GM23338 (cell line): ENCODE data around the gene CDC25C. TPM values are rescaled to one million over a fixed set of nuclear protein-coding genes. Genes with fewer than 3 reads are reported as not detected.

Experiments used
- ATAC-seq: fragments of 200-7000 bp; cut with Tn5 transposase; 3 replicates; pipeline ENCODE4 v1.9.1; 2020
- DNase-seq: peaks from one replicate; pipeline ENCODE4 v3.0.0-alpha.2; 2015; ENCODE audit warnings: low spot score
- H2AFZ ChIP-seq: fragments of 200-600 bp; sonication (generic); 2 replicates; pipeline ENCODE4 v1.8.0; 2016; ENCODE audit warnings: antibody characterized with exemption, mild to moderate bottlenecking, moderate library complexity
- H3F3A ChIP-seq: fragments of 200-600 bp; sonication (generic); replicated peaks from 2 replicates; pipeline ENCODE4 v1.8.0; 2017; ENCODE audit warnings: antibody characterized with exemption, mixed run types, low read depth
- H3K27ac ChIP-seq: fragments of 200-600 bp; sonication (generic); 2 replicates; pipeline ENCODE4 v1.6.1; 2016; ENCODE audit warnings: low read depth
- H3K27me3 ChIP-seq: fragments of 200-600 bp; sonication (generic); 2 replicates; pipeline ENCODE4 v1.8.0; 2016; ENCODE audit warnings: mild to moderate bottlenecking, mixed run types, moderate library complexity; ENCODE audit not compliant: insufficient read depth
- H3K36me3 ChIP-seq: fragments of 200-600 bp; sonication (generic); 2 replicates; pipeline ENCODE4 v1.8.0; 2016; ENCODE audit warnings: mild to moderate bottlenecking; ENCODE audit not compliant: insufficient read depth
- H3K4me1 ChIP-seq: fragments of 200-600 bp; sonication (generic); 2 replicates; pipeline ENCODE4 v1.8.0; 2016; ENCODE audit warnings: mild to moderate bottlenecking, moderate library complexity; ENCODE audit not compliant: insufficient read depth
- H3K4me2 ChIP-seq: fragments of 200-600 bp; sonication (generic); 2 replicates; pipeline ENCODE4 v1.7.1; 2017; ENCODE audit warnings: mixed run types
- H3K4me3 ChIP-seq: fragments of 200-600 bp; sonication (generic); 2 replicates; pipeline ENCODE4 v1.6.1; 2016; ENCODE audit warnings: mixed run types
- H3K79me2 ChIP-seq: fragments of 200-600 bp; sonication (generic); replicated peaks from 2 replicates; pipeline ENCODE4 v1.8.0; 2017; ENCODE audit warnings: mild to moderate bottlenecking; ENCODE audit not compliant: insufficient read depth
- H3K9me2 ChIP-seq: fragments of 200-600 bp; sonication (generic); 2 replicates; pipeline ENCODE4 v1.8.0; 2017; ENCODE audit not compliant: insufficient read depth
- H4K20me1 ChIP-seq: fragments of 200-600 bp; sonication (generic); replicated peaks from 2 replicates; pipeline ENCODE4 v1.8.0; 2017; ENCODE audit warnings: mild to moderate bottlenecking; ENCODE audit not compliant: insufficient read depth
- H3K27ac Mint-ChIP-seq: 2 replicates; pipeline ENCODE4 v1.8.0; 2020; ENCODE audit warnings: inconsistent platforms, mild to moderate bottlenecking, moderate library complexity, mixed read lengths
- H3K27me3 Mint-ChIP-seq: 3 replicates; pipeline ENCODE4 v1.8.0; 2022; ENCODE audit warnings: low read depth, mild to moderate bottlenecking, moderate library complexity, mixed read lengths, inconsistent platforms; ENCODE audit not compliant: insufficient read depth, poor library complexity
- H3K36me3 Mint-ChIP-seq: 3 replicates; pipeline ENCODE4 v1.8.0; 2021; ENCODE audit warnings: low read depth, mild to moderate bottlenecking, inconsistent platforms, moderate library complexity, mixed read lengths
- H3K4me1 Mint-ChIP-seq: 3 replicates; pipeline ENCODE4 v1.8.0; 2020; ENCODE audit warnings: mild to moderate bottlenecking, inconsistent platforms, mixed read lengths
- H3K4me3 Mint-ChIP-seq: 3 replicates; pipeline ENCODE4 v1.8.0; 2021; ENCODE audit warnings: moderate library complexity, mild to moderate bottlenecking, inconsistent platforms, mixed read lengths
- H3K9me3 Mint-ChIP-seq: 3 replicates; pipeline ENCODE4 v1.8.0; 2020; ENCODE audit warnings: moderate library complexity, mild to moderate bottlenecking, inconsistent platforms, mixed read lengths
- CREB1 ChIP-seq: fragments of 250-450 bp; sonication (Bioruptor Pico); IDR thresholded peaks from 2 replicates; pipeline ENCODE4 v1.5.0; 2020; ENCODE audit warnings: low read depth, mild to moderate bottlenecking, moderate library complexity
- CTCF ChIP-seq, 2 experiments: fragments of 200-600 bp in 1 of 2; sonication (generic) in 1 of 2; conservative IDR thresholded peaks; 2 replicates each; pipeline versions ENCODE4 v1.5.1 to v1.6.1; 2016 to 2017; ENCODE audit warnings: antibody characterized with exemption in 2 of 2, low read depth in 2 of 2, mild to moderate bottlenecking in 2 of 2, moderate library complexity in 1 of 2
- ETS1 ChIP-seq: IDR thresholded peaks from 2 replicates; pipeline ENCODE4 v1.6.1; 2016; ENCODE audit warnings: antibody characterized with exemption
- EZH2 ChIP-seq: fragments of 200-600 bp; sonication (generic); IDR thresholded peaks from one replicate; pipeline ENCODE4 v1.8.0; 2017; ENCODE audit warnings: antibody characterized with exemption, mild to moderate bottlenecking, low read depth; ENCODE audit not compliant: unreplicated experiment
- EZH2phosphoT487 ChIP-seq: fragments of 200-600 bp; sonication (generic); IDR thresholded peaks from one replicate; pipeline ENCODE4 v1.8.1; 2018; ENCODE audit warnings: antibody characterized with exemption; ENCODE audit not compliant: unreplicated experiment
- NANOG ChIP-seq: IDR thresholded peaks from 2 replicates; pipeline ENCODE4 v1.6.1; 2016; ENCODE audit warnings: antibody characterized with exemption, borderline replicate concordance
- ZNF114 ChIP-seq: fragments of 250-450 bp; sonication (Bioruptor Pico); IDR thresholded peaks from 2 replicates; pipeline ENCODE4 v1.5.0; 2020; ENCODE audit warnings: mild to moderate bottlenecking, moderate library complexity
- ZNF331 ChIP-seq: fragments of 250-450 bp; sonication (Bioruptor Pico); IDR thresholded peaks from 2 replicates; pipeline ENCODE4 v1.5.0; 2020; ENCODE audit warnings: low read depth, mild to moderate bottlenecking, moderate library complexity
- ZNF462 ChIP-seq: fragments of 250-450 bp; sonication (Bioruptor Pico); IDR thresholded peaks from 2 replicates; pipeline ENCODE4 v1.5.0; 2020; ENCODE audit warnings: mild to moderate bottlenecking, moderate library complexity
- polyA plus RNA-seq: library from polyadenylated mRNA; unstranded; fragments of >200 nt; fragmentation: Nextera tagmentation; extraction: Ambion mirVana; gene quantifications from 2 replicates; pipeline ENCODE4 v1.2.1, GENCODE V29; 2016
- total RNA-seq: library from RNA; depleted of rRNA; stranded (reverse); fragments of >200 nt; shearing (Covaris generic); gene quantifications from 2 replicates; pipeline ENCODE4 v1.2.3, GENCODE V29; 2014

The CDC25C gene
- total and polyA plus RNA-seq, 2 experiments from 2014 or later, result 20.9 to 25.6 TPM

- Mint-ChIP-seq H3K27ac (no peak overlapping the region), H3K4me1 (peaks cover 23% of the 10 kb centered on the region), H3K36me3 (no peaks in the 10 kb centered on the region), H3K9me3 (no peaks in the 10 kb centered on the region), H3K4me3 (peak overlapping the region; percentile 71), H3K27me3 (peaks cover 40% of the 10 kb centered on the region)
- Histone ChIP-seq H3K79me2 (no peaks in the 10 kb centered on the region), H4K20me1 (no peaks in the 10 kb centered on the region; the same call in 1 of the 2 replicates), H3K36me3 (no peaks in the 10 kb centered on the region), H3K4me3 (peak overlapping the region; percentile 79), H3K27me3 (peaks cover 51% of the 10 kb centered on the region), H3K4me2 (peak overlapping the region; percentile 95), H3F3A (peaks cover 9% of the 10 kb centered on the region; the same call in 1 of the 2 replicates), H3K4me1 (peaks cover 9% of the 10 kb centered on the region), H2AFZ (peak overlapping the region; percentile 100), H3K9me2 (no peaks in the 10 kb centered on the region), H3K27ac (no peak overlapping the region)
- DNase-seq (peak; percentile 72), ATAC-seq (peak; percentile 92)
- peak; percentile 52 for TF ChIP-seq EZH2
- TF ChIP-seq EZH2phosphoT487, result no peak
These were observed 89.7 kb downstream of the CDC25C start for GRCh38 chr5:138241688-138242571.

- Histone ChIP-seq H4K20me1 (no peaks in the 10 kb centered on the region; the same call in 1 of the 2 replicates), H3K4me2 (no peak overlapping the region), H3K36me3 (no peaks in the 10 kb centered on the region), H3K27me3 (peaks cover 51% of the 10 kb centered on the region), H2AFZ (peak overlapping the region; percentile 100), H3K27ac (no peak overlapping the region), H3K9me2 (no peaks in the 10 kb centered on the region), H3K79me2 (no peaks in the 10 kb centered on the region), H3K4me1 (peaks cover 6% of the 10 kb centered on the region), H3F3A (peaks cover 9% of the 10 kb centered on the region; the same call in 1 of the 2 replicates), H3K4me3 (peak overlapping the region; percentile 79; the same call in 1 of the 2 replicates)
- Mint-ChIP-seq H3K27me3 (peaks cover 38% of the 10 kb centered on the region), H3K4me1 (peaks cover 19% of the 10 kb centered on the region), H3K4me3 (peak overlapping the region; percentile 65), H3K9me3 (no peaks in the 10 kb centered on the region), H3K27ac (no peak overlapping the region), H3K36me3 (no peaks in the 10 kb centered on the region)
- DNase-seq (no peak), ATAC-seq (no peak)
- TF ChIP-seq ETS1 (no peak), NANOG (no peak), EZH2 (no peak), CREB1 (no peak), ZNF114 (no peak), CTCF (conservative IDR thresholded peaks at IDR 0.05; ENCODE audit: low read depth in 2 of 2) (no peak), ZNF331 (CRISPR knock-in tag) (no peak), ZNF462 (CRISPR knock-in tag) (no peak), EZH2phosphoT487 (no peak)
These were observed 90.8 kb downstream of the CDC25C start for GRCh38 chr5:138240650-138241385.
